Ectodermal cell (in vitro differentiated cells): ENCODE measurements around the gene RAB1A.
A peak's percentile ranks its signal among the peaks of the same experiment; 100 is the strongest.

ENCODE experiments used
- H3K27ac ChIP-seq: 2 replicates; pipeline ENCODE4 v1.7.0; 2013; ENCODE audit warnings: mild to moderate bottlenecking, low read depth, low read length; ENCODE audit not compliant: insufficient read depth, poor library complexity, severe bottlenecking
- H3K27me3 ChIP-seq: 2 replicates; pipeline ENCODE4 v1.7.0; 2013; ENCODE audit warnings: mild to moderate bottlenecking, low read length; ENCODE audit not compliant: insufficient read depth, control insufficient read depth, poor library complexity, severe bottlenecking
- H3K36me3 ChIP-seq: one replicate; pipeline ENCODE4 v1.7.0; 2013; ENCODE audit warnings: low read length; ENCODE audit not compliant: control insufficient read depth, insufficient read depth
- H3K4me1 ChIP-seq: one replicate; pipeline ENCODE4 v1.7.0; 2013; ENCODE audit warnings: low read length; ENCODE audit not compliant: control insufficient read depth, insufficient read depth
- H3K4me3 ChIP-seq: 2 replicates; pipeline ENCODE4 v1.7.0; 2013; ENCODE audit warnings: low read depth, low read length, control low read depth; ENCODE audit not compliant: insufficient read depth
- H3K9me3 ChIP-seq: 2 replicates; pipeline ENCODE4 v1.7.0; 2013; ENCODE audit warnings: mild to moderate bottlenecking, low read length, moderate library complexity; ENCODE audit not compliant: control insufficient read depth
- WGBS, 2 experiments: methylation state at CpG; one replicate each; pipeline ENCODE4 v1.1.7; 2013; ENCODE audit warnings: missing lambda C conversion rate in 2 of 2; 5-methylcytosine and 5-hydroxymethylcytosine counted together

RAB1A gene

DNA sequence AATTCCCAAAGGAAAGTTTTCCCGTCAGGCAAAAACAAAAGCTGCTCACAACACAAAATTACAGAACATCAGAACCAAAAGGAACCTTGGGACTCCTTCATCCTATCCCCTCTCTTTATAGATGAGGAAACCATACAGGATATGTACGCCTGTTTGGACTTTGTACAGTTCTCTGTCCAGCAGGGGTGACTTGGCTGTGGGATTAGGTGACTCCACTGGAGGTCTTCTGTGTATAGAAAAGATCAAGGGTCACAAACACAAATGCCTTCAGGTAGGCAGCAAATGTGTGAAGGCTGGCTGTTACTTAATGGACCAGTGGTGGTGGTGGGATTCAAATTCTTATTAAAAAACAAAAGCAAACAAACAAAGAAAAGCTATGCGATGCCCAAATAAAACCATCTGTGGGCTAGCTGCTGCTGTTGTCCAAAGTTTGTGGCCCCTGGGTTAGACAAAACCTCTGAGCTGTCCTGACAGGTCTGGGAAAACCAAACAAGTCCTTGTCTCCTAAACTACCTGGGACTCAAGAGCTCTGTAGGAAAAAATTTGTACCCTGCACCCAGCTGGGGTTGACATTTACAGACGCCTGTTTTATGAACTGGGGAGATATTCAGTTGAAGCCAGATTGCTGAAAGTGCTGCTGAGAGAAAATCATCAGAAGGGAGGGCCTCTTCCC lies 75.0 kb downstream of the RAB1A start:
- Histone ChIP-seq H3K4me1 (peaks cover 19% of the 10 kb centered on the region), H3K27me3 (no peaks in the 10 kb centered on the region), H3K36me3 (no peaks in the 10 kb centered on the region), H3K9me3 (no peaks in the 10 kb centered on the region), H3K4me3 (peak overlapping the region; percentile 58), H3K27ac (no peak overlapping the region)
- 94 to 95% methylated on average over 4 of the region's 4 CpGs for WGBS, 2 experiments

DNA sequence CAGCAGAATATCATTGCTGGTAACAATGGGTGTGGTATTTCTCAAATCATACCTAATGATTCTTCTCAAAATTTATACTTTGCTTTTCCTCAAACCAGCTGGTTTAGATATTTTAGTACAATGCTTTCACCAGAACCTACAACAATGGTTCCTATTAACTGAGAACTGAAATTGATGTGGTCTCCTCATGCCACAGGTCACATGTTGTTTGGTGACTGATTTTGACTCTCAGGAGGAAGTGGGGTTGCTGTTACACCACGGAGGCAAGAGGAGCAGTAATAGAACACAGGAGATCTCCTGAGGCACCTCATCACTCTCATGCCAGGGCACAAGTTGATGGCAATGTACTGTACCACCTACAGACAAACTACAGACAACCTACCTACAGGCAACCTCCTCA lies 76.7 kb downstream of the RAB1A start:
- WGBS, 2 experiments, result 47 to 76% methylated on average over 1 of the region's 1 CpG
- Histone ChIP-seq H3K27ac (no peak overlapping the region), H3K4me3 (no peak overlapping the region), H3K36me3 (no peaks in the 10 kb centered on the region), H3K4me1 (peaks cover 15% of the 10 kb centered on the region), H3K27me3 (no peaks in the 10 kb centered on the region), H3K9me3 (no peaks in the 10 kb centered on the region)

DNA sequence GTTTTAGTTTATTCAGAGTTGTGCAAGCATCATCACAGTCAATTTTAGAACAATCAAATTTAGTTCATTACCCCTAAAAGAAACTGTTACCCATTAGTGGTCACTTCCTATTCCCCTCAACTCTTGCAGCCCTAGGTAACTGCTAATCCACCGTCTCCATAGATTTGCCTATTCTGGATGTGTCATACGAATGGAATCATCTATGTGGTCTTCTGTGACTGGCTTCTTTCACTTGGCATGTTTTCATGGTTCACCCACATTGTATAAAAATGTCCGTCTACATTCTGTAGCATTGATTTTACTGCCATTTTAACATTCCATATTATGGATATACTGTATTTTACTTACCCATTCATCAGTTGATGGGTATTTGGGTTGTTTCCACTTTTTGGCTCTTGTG lies 79.0 kb downstream of the RAB1A start:
- 90 to 96% methylated on average over 2 to 3 of the region's 3 CpGs for WGBS, 2 experiments
- no peaks in the 10 kb centered on the region for H3K9me3 ChIP-seq
- peaks cover 4% of the 10 kb centered on the region for H3K36me3 ChIP-seq
- H3K4me3 ChIP-seq, result no peak overlapping the region
- H3K27me3 ChIP-seq, result no peaks in the 10 kb centered on the region
- no peak overlapping the region for H3K27ac ChIP-seq
- H3K4me1 ChIP-seq, result peaks cover 13% of the 10 kb centered on the region

DNA sequence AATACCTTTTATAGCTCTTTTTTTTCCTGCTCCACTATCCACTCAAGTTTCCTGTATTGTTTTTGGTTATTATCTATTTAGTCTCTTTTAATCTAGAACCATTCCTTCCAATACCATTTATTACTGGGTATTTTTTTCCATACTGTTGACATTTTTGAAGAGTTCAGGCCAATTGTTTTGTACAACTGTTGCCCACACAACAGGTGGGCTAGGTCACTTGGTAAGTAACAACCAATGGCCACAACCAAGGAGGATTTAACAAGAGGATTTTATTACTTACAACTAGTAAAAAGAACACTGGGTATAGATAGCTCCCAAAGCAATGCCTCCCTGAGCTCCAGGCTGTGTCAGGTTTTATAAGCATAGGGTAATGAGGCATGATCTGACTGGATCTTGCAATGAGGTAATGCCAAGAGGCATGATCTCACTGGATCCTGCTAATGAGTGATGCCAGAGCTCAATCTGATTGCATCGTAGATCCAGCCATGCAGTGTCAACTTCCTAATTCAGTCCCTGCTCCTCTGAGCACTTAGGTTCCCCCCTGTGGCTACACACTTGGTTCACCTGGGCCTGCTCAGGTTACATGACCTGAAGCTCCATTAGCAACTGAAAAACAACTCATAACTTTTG lies 80.8 kb downstream of the RAB1A start:
- 85 to 96% methylated on average over 1 of the region's 1 CpG for WGBS, 2 experiments
- no peak overlapping the region for H3K27ac ChIP-seq
- H3K9me3 ChIP-seq, result no peaks in the 10 kb centered on the region
- H3K36me3 ChIP-seq, result peaks cover 6% of the 10 kb centered on the region
- no peaks in the 10 kb centered on the region for H3K4me1 ChIP-seq
- no peak overlapping the region for H3K4me3 ChIP-seq
- no peaks in the 10 kb centered on the region for H3K27me3 ChIP-seq

DNA sequence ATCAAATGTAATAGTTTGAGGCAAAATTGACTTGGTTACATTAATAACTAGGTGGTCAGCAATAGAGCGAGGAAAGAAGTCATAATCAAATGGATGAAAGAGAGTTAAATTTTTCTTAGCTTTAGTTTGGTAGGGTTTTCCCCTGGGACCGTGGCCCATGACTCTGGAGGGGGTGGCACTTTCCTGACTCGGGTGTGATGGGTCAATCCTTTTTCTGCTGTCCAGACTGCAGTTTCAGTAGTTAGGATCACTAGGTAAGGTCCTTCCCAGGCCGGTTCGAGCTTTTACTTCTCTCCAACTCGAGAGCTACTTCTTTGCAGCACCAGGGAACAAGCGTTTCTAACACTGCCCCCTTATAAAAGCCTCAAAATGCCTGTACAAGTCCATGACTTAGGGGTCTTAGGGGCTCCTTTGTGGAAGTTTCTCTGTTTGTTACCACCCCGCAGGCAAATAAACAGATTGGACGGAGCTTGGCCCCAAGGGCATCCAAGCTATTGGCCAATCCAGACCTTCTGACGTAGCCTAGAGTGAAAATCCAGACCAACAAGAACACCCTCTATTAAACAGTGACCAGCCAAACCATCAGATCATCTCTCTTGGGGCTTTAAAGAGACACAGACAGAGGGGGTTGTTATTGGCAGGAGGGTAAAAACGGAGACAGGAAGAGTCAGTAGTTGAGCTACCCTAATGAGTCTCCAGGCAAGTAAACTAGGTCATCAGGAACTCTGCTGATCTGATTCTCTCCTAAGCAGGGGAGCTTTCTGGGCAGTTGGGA lies 83.1 kb downstream of the RAB1A start:
- WGBS, 2 experiments, result 93 to 94% methylated on average over 11 of the region's 11 CpGs

DNA sequence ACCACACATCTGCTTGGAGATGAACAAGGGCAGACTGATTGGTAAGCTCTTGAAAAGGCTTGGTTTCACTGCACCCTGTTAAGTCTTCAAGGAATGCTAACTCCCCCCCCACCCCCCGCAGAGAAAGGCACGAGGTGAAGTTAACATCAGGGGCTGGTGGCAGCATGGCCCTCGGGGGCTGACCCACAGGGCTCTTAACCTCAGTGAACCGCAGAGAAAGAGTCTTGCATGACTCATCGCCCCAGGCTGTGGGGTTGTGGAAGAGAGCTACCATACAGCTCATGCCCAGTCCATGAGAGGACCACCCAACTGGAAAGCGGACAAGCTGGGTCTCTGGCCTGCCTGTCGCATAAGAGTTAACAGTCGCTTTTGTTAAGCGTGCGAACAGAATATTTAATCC lies 84.3 kb downstream of the RAB1A start:
- H3K4me3 ChIP-seq, result no peak overlapping the region
- peaks cover 10% of the 10 kb centered on the region for H3K36me3 ChIP-seq
- H3K27me3 ChIP-seq, result no peaks in the 10 kb centered on the region
- H3K27ac ChIP-seq, result peak overlapping the region; percentile 23
- WGBS, 2 experiments, result 47% methylated on average over 9 to 10 of the region's 10 CpGs
- H3K4me1 ChIP-seq, result no peaks in the 10 kb centered on the region
- H3K9me3 ChIP-seq, result no peaks in the 10 kb centered on the region

More for the DNA sequence above, 83.1 kb downstream of the RAB1A start:
- peaks cover 10% of the 10 kb centered on the region for H3K36me3 ChIP-seq
- no peaks in the 10 kb centered on the region for H3K27me3 ChIP-seq
- H3K27ac ChIP-seq, result no peak overlapping the region
- no peak overlapping the region for H3K4me3 ChIP-seq
- H3K4me1 ChIP-seq, result no peaks in the 10 kb centered on the region
- H3K9me3 ChIP-seq, result no peaks in the 10 kb centered on the region

DNA sequence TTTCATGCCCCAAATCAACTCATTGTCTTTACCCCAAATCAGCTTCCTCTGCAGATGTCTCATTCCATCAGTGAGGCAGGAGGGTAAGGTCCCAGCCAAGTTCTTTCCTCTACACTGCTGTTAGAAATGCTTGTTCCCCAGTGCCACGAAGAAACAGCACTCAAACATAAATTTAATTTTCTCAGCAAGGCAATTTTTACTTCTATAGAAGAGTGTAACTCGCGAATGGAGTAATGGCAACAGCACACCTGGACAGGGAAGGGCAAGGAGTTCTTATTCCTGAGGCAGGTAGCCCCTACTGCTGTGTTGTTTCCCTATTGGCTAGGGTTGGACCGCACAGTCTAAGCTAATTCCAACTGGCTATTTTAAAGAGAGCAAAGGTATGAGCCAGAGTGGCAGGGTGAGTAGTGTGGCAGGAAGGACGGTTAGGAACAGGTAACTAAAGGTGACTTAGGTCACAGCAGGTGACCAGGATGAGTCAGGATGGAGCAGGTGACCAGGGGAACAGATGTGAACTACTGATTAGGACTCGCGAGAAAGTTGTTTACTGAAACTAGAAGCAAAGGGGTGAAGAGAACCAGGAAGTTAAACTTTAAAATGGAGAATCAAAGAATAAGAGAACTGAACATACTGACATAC lies 85.7 kb downstream of the RAB1A start:
- no peak overlapping the region for H3K27ac ChIP-seq
- WGBS, 2 experiments, result 95 to 96% methylated on average over 7 of the region's 7 CpGs
- no peaks in the 10 kb centered on the region for H3K27me3 ChIP-seq
- peaks cover 13% of the 10 kb centered on the region for H3K36me3 ChIP-seq
- no peak overlapping the region for H3K4me3 ChIP-seq
- H3K4me1 ChIP-seq, result no peaks in the 10 kb centered on the region
- no peaks in the 10 kb centered on the region for H3K9me3 ChIP-seq

DNA sequence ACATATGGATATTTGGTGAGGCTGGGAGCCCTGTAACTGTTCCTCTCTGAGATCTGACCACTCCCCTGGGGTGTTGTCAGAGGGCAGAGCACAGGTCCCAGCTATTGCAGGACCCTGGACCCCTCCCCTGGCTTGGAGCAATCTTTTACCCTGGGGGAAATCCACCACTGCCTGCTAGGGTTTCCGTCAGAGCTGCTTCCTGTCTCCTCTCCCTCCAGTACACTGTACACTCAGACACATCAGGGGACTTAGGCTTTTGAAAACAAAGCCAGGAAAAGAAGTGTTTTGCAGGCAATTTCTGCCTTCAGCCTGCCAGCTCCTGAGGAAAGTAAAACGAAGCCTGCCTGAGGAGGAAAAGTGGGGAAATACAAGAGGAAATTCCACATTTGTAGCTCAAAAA lies 86.9 kb downstream of the RAB1A start:
- no peaks in the 10 kb centered on the region for H3K27me3 ChIP-seq
- 83 to 100% methylated on average over 2 of the region's 2 CpGs for WGBS, 2 experiments
- H3K9me3 ChIP-seq, result no peaks in the 10 kb centered on the region
- no peaks in the 10 kb centered on the region for H3K4me1 ChIP-seq
- peaks cover 13% of the 10 kb centered on the region for H3K36me3 ChIP-seq
- no peak overlapping the region for H3K4me3 ChIP-seq
- no peak overlapping the region for H3K27ac ChIP-seq

DNA sequence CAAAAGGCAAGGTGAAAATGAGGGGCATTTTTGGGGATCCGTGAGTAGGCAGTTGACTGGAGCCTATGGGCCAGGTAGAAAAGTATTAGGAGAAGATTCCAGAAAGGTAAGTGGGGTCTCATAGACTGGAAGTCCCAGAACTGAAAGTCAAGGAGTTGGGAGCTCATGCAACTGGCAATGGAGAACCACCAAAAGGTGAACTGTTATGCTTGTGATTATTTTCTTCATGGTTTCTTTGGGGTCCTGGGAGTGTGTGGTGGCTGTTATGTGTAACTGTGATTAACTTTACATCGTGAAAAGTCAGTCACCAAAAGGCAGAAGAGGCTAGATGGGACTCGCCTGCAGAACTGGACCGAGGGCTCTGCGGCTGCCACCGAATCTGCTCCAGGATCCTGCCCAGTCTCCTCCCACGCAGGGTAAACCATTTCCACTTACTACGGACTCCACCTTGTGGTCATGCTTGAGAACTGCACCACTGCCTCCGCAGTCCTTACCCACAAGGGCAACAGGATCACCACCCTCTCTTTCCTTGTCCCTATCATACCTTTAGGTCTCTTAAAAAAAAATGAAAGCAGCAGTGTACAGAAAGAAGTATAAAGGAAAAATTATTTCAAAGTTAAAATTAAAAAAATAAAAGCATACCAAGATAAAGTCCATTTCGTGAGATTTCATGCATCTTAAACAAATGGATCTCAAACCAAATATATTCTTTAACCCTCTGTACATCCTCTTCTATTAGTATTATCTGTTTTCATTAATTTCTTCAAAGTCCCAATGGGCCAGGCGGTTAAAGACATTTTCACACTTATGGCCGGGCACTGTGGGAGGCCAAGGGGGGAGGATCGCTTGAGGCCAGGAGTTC lies 89.3 kb downstream of the RAB1A start:
- Histone ChIP-seq H3K9me3 (no peaks in the 10 kb centered on the region), H3K4me1 (no peaks in the 10 kb centered on the region), H3K4me3 (no peak overlapping the region), H3K27ac (no peak overlapping the region), H3K36me3 (peaks cover 9% of the 10 kb centered on the region), H3K27me3 (no peaks in the 10 kb centered on the region)
- 48 to 49% methylated on average over 13 of the region's 13 CpGs for WGBS, 2 experiments
